Calu3 (cell line): ENCODE measurements around the gene ARHGEF18. TPM values are rescaled to one million over a fixed set of nuclear protein-coding genes. Genes with fewer than 3 reads are reported as not detected.
"Not testable (repeated sequence)": the region's sequence is repeated elsewhere in the genome, so short reads cannot be mapped to it uniquely, and the experiment has no call there.

Experiments used
- BruUV-seq: library from RNA; stranded (reverse); fragments of 400-500 nt; replicated peaks from 2 replicates; lab custom pipeline; 2021; lab: Mats Ljungman, UMichigan
- CTCF ChIA-PET: fragments of 300-600 bp; sonication (Branson Sonifier 250); formaldehyde crosslinking; loops from one replicate; lab custom pipeline; 2022; ENCODE audit warnings: antibody characterized with exemption; lab: Charles Lee
- DNase-seq: peaks from one replicate; pipeline ENCODE4 v3.0.0; 2022
- H3K27ac Mint-ChIP-seq: one replicate; pipeline ENCODE4 v1.8.0; 2022; ENCODE audit warnings: mixed read lengths; ENCODE audit not compliant: unreplicated experiment
- H3K27me3 Mint-ChIP-seq: one replicate; pipeline ENCODE4 v1.8.0; 2022; ENCODE audit warnings: mixed read lengths; ENCODE audit not compliant: unreplicated experiment
- H3K36me3 Mint-ChIP-seq: one replicate; pipeline ENCODE4 v1.8.0; 2022; ENCODE audit warnings: mild to moderate bottlenecking, moderate library complexity, mixed read lengths; ENCODE audit not compliant: insufficient read depth, unreplicated experiment
- H3K4me1 Mint-ChIP-seq: one replicate; pipeline ENCODE4 v1.8.0; 2022; ENCODE audit warnings: mild to moderate bottlenecking, low read depth, mixed read lengths; ENCODE audit not compliant: unreplicated experiment
- H3K4me3 Mint-ChIP-seq: one replicate; pipeline ENCODE4 v1.8.0; 2022; ENCODE audit warnings: mild to moderate bottlenecking, low read depth, moderate library complexity, mixed read lengths; ENCODE audit not compliant: unreplicated experiment
- H3K9me3 Mint-ChIP-seq: one replicate; pipeline ENCODE4 v1.8.0; 2022; ENCODE audit warnings: low read depth, mixed read lengths; ENCODE audit not compliant: unreplicated experiment
- intact Hi-C: fragments of 100-400 bp; cut with micrococcal nuclease; formaldehyde crosslinking; loops from one replicate; pipeline ENCODE4 v1.10.0; 2022; ENCODE audit not compliant: unreplicated experiment
- total RNA-seq: library from RNA; stranded (reverse); gene quantifications from 2 replicates; pipeline ENCODE4 v1.2.3, GENCODE V29; 2022
- TF ChIP-seq, protein P1 (sequence below): fragments of 200-600 bp; IDR thresholded peaks from one replicate; pipeline ENCODE4 v1.8.0; 2022; ENCODE audit warnings: antibody characterized with exemption; ENCODE audit not compliant: unreplicated experiment

The ARHGEF18 gene
- total RNA-seq, 1 experiment from 2014 or later = 31.9 TPM

DNA sequence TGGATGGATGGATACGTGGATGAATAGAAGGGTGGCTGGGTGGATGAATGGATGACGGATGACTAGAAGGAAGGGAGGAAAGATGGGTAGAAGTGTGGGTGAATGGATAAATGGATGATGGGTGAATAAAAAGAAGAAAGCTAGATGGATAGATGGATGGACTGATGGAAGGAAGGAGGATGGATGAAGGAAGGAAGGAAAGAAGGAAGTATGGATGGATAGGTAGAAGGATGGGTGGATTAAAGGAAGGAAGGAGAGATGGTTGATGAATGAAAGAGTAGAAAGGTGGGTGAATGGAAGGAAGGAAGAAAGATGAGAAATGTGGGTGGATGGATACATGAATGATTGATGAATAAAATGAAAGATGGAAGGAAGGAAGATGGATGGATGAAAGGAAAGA is 14.5 kb downstream of the ARHGEF18 start:
- TF ChIP-seq, protein P1, sequence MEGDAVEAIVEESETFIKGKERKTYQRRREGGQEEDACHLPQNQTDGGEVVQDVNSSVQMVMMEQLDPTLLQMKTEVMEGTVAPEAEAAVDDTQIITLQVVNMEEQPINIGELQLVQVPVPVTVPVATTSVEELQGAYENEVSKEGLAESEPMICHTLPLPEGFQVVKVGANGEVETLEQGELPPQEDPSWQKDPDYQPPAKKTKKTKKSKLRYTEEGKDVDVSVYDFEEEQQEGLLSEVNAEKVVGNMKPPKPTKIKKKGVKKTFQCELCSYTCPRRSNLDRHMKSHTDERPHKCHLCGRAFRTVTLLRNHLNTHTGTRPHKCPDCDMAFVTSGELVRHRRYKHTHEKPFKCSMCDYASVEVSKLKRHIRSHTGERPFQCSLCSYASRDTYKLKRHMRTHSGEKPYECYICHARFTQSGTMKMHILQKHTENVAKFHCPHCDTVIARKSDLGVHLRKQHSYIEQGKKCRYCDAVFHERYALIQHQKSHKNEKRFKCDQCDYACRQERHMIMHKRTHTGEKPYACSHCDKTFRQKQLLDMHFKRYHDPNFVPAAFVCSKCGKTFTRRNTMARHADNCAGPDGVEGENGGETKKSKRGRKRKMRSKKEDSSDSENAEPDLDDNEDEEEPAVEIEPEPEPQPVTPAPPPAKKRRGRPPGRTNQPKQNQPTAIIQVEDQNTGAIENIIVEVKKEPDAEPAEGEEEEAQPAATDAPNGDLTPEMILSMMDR = no peak
- no peak overlapping the region for H3K27ac Mint-ChIP-seq
- CTCF ChIA-PET = no interaction called here
- intact Hi-C loops = no loop called here
- peaks cover 14% of the 10 kb centered on the region for H3K9me3 Mint-ChIP-seq
- no peak for DNase-seq
- peaks cover 50% of the 10 kb centered on the region for H3K27me3 Mint-ChIP-seq
- H3K4me1 Mint-ChIP-seq = no peaks in the 10 kb centered on the region
- no peak overlapping the region for H3K4me3 Mint-ChIP-seq
- no peaks in the 10 kb centered on the region for H3K36me3 Mint-ChIP-seq
- no TSS peak for BruUV-seq

DNA sequence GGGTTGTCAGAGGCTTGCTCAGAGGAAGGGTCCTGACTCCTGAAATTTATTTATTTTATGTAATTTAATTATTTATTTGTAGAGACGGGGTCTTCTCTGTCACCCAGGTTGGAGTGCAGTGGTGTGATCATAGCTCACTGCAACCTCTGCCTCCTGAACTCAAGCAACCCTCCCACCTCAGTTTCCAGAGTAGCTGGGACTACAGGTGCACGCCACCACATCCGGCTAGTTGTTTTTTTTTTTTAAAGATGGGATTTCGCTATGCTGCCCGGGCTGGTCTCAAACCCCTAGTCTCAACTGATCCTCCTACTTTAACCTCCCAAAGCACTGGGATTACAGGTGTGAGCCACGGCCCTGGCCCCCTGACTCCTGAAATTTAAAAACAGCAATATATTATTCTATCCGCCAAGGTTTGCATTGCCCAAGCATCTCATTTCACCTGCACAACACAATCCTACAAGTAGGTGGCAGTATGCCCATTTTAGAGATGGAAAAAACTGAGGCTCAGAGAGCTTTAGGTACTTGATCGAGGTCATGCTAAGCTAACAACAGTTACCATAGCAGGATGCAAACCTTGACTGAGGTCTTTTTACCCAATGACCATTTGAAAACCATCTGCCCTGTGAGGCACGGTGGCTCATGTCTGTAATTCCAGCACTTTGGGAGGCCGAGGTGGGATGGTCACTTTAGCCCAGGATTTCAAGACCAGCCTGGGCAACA is 18.1 kb downstream of the ARHGEF18 start:
- Mint-ChIP-seq H3K9me3 (peaks cover 12% of the 10 kb centered on the region), H3K4me1 (peaks cover 11% of the 10 kb centered on the region), H3K27me3 (peaks cover 45% of the 10 kb centered on the region), H3K36me3 (no peaks in the 10 kb centered on the region), H3K27ac (no peak overlapping the region), H3K4me3 (no peak overlapping the region)
- CTCF ChIA-PET = interaction anchor here (0.7 kb wide), 1 partner anchor 225 kb away, joined by 4 read pairs; no protein-coding TSS in a partner anchor
- no peak for DNase-seq
- BruUV-seq = no TSS peak
- intact Hi-C loops = no loop called here
- TF ChIP-seq, protein P1 = no peak

DNA sequence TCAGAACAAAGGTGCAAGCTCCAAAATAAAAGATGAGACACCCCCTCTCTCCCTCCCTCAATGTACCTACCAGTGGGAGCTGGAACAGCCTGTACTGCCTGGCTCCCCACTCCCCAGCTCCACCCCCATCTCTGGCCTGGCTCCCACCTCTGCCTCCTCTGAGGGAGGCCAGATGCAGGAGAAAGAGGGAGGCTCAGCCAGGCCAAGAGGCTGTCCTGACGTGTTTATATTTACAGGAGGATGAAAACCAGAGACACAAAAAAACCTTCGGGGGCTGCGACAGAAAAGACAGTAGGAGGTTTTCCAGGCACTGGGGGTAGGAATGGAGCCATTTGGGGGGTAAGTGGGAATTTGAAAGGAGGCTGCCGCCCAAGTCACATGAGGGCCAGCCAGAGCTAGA is 19.7 kb downstream of the ARHGEF18 start:
- H3K36me3 Mint-ChIP-seq = no peaks in the 10 kb centered on the region
- BruUV-seq = no TSS peak
- no peak overlapping the region for H3K27ac Mint-ChIP-seq
- intact Hi-C loops = no loop called here
- no peak for DNase-seq
- H3K4me1 Mint-ChIP-seq = peaks cover 11% of the 10 kb centered on the region
- CTCF ChIA-PET = no interaction called here
- H3K9me3 Mint-ChIP-seq = peaks cover 6% of the 10 kb centered on the region
- H3K27me3 Mint-ChIP-seq = peaks cover 29% of the 10 kb centered on the region
- H3K4me3 Mint-ChIP-seq = peak overlapping the region; percentile 32
- TF ChIP-seq, protein P1 = no peak

DNA sequence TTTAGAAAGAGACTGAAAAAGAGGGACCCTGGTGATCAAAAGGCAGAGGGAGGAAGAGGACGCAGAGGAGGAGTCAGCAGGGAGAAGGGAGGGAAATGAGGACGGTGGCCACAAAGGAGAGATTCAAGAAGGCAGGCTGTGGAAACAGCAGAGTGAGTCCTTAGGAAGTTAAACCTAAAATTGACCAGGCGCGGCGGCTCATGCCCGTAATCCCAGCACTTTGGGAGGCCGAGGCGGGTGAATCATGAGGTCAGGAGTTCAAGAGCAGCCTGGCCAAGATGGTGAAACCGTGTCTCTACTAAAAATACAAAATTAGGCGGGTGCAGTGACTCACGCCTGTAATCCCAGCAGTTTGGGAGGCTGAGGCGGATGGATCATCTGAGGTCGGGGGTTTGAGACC is 20.1 kb downstream of the ARHGEF18 start:
- Mint-ChIP-seq H3K4me1 (peaks cover 11% of the 10 kb centered on the region), H3K4me3 (peak overlapping the region; percentile 32), H3K27me3 (peaks cover 25% of the 10 kb centered on the region)
- intact Hi-C loops, H3K9me3 Mint-ChIP-seq, DNase-seq, H3K36me3 Mint-ChIP-seq, H3K27ac Mint-ChIP-seq, CTCF ChIA-PET, BruUV-seq: not testable (repeated sequence)

DNA sequence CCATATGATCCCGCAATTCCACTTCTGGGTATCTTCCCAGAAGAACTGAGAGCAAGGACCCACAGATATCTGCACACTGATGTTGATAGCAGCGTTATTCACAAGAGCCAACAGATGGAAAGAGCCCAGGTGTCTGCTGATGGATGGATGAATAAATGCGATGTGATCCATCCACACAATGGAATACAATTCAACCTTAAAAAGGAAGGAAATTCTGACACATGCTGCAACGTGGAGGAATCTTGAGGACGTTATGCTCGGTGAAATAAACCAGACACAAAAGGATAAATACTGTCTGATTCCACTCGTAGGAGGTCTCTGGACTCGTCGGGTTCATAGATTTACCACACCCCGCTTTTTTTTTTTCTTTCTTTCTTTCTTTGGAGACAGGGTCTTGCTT is 21.8 kb downstream of the ARHGEF18 start:
- Mint-ChIP-seq H3K27ac (no peak overlapping the region), H3K9me3 (no peaks in the 10 kb centered on the region), H3K27me3 (peaks cover 16% of the 10 kb centered on the region), H3K36me3 (no peaks in the 10 kb centered on the region), H3K4me3 (no peak overlapping the region), H3K4me1 (peaks cover 11% of the 10 kb centered on the region)
- intact Hi-C loops = no loop called here
- TF ChIP-seq, protein P1 = no peak
- CTCF ChIA-PET = no interaction called here
- no peak for DNase-seq
- BruUV-seq = no TSS peak
